GM12801 (cell line): ENCODE measurements around the gene KY.

Experiments used
- TF ChIP-seq, protein P1 (sequence below): IDR thresholded peaks from one replicate; pipeline ENCODE4 v1.5.1; 2011; ENCODE audit warnings: control low read depth; ENCODE audit not compliant: insufficient read length; ENCODE audit errors: extremely low read depth

Gene KY, protein sequence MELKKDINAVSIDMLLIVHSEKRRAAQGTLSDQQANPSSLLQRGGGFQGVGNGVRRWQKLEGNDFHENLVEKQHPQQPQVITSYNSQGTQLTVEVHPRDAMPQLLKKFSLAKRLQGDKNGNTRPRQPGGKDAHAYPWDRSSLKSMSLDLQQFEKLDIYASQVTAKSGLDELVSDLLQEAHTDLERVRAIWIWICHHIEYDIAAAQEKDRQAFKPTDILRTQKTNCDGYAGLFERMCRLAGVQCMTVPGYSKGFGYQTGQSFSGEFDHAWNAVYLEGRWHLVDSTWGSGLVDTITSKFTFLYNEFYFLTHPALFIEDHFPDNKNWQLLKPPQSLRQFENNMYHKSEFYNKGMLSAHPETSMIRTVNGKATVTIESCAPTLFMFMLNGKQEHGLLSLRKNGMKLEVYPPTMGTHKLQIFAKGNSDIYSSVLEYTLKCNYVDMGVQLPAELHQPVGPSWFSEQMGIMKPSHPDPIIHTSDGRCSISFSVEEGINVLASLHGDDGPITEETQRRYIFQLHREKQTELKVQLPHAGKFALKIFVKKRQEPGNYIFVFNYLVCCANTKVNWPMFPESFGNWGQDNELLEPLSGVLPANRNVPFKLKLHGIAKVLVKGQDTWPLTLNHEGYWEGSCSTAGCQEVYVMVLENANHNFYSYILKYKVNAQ

DNA sequence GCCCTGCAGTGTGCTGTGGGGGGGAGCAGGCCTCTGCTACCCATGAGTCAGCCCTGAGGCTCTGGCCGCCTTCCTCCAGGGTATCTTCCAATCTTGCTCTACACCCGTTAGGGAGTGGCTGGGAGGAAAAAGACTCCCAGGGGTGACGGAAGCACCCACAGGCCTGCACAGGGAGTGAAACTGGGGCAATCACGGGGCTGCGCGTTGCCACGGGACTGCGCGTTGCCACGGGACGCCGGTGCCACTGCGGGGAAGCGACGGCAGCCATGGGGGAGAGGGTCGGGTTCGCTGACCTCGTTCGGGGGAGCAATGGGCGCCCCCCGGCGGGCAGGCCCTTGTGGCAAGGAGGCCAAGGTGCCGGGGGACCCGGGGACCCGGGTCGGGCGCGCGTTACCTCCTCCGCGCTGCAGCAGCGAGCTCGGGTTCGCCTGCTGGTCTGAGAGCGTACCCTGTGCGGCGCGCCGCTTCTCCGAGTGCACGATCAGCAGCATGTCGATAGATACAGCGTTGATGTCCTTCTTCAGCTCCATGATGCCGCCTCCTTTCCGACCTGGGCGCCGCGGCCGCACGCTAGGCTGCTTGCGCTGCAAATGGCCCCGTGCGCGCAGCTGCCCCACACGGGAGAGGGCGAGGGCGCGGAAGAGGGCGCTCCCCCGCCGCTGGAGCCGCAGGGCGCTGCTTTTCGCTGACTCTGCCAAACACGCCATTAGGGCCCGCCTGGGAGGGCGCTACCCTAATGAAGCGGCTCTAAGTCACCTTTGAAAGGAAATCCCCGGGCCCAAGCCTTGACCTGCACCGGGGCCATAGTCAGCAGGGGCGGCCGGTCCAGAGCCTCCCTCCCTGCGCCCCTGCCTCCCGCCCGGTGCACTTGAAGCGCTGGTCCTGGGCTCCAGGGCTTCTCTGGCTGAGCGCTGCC lies at the start of gene KY:
Gene KY, minus strand, starts transcription at position 592 of the 916 bp plus-strand sequence. Its CDS starts 62 bp downstream, at position 530.
- TF ChIP-seq, protein P1, sequence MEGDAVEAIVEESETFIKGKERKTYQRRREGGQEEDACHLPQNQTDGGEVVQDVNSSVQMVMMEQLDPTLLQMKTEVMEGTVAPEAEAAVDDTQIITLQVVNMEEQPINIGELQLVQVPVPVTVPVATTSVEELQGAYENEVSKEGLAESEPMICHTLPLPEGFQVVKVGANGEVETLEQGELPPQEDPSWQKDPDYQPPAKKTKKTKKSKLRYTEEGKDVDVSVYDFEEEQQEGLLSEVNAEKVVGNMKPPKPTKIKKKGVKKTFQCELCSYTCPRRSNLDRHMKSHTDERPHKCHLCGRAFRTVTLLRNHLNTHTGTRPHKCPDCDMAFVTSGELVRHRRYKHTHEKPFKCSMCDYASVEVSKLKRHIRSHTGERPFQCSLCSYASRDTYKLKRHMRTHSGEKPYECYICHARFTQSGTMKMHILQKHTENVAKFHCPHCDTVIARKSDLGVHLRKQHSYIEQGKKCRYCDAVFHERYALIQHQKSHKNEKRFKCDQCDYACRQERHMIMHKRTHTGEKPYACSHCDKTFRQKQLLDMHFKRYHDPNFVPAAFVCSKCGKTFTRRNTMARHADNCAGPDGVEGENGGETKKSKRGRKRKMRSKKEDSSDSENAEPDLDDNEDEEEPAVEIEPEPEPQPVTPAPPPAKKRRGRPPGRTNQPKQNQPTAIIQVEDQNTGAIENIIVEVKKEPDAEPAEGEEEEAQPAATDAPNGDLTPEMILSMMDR: no peak

DNA sequence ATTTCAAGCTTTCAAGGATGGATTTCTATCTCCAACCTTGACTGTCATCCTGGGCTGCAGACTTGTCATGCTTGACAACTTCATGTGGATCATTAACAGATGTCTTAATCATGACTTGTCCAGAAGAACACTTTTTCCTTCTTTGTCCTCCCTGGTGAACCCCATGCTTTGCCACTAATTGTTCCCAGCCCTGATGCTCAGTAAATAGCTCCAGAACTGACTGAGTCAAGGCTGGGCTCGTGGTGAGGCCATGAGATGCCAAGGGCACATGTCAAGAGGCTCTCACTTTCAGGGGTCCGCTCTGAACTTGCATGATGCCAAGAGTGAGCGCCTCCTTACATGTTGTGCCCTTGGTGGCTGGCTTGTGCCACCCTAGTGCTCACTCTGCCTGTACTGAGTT lies 48.9 kb upstream of the KY start:
- TF ChIP-seq, protein P1: no peak

DNA sequence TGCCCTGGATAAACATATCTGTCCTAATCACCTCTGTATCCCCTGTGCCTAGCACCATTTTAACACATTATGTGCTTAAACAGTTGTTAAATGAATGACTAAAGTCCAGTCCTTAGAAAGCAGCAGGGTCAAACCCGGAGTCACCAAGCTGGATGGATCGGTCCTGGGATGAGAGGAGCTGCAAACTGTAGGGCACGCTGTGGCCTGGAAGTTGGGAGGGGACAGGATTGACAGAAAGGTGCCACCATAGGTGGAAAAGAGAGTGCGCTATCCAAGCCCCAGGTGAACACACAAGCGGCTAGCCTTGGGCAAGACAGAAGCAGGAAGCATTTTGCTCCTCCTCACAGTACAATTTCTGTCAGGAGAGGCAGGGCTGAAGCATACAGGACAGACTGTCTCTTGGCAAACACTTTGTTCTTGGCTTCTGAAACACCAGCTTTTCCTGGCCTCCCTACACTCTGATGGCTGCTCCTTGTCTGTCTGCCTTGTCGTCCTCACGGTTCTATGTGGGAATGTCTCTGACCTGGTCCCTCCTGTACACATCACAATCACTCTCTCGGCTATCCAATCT lies 48.4 kb upstream of the KY start:
- TF ChIP-seq, protein P1: no peak

DNA sequence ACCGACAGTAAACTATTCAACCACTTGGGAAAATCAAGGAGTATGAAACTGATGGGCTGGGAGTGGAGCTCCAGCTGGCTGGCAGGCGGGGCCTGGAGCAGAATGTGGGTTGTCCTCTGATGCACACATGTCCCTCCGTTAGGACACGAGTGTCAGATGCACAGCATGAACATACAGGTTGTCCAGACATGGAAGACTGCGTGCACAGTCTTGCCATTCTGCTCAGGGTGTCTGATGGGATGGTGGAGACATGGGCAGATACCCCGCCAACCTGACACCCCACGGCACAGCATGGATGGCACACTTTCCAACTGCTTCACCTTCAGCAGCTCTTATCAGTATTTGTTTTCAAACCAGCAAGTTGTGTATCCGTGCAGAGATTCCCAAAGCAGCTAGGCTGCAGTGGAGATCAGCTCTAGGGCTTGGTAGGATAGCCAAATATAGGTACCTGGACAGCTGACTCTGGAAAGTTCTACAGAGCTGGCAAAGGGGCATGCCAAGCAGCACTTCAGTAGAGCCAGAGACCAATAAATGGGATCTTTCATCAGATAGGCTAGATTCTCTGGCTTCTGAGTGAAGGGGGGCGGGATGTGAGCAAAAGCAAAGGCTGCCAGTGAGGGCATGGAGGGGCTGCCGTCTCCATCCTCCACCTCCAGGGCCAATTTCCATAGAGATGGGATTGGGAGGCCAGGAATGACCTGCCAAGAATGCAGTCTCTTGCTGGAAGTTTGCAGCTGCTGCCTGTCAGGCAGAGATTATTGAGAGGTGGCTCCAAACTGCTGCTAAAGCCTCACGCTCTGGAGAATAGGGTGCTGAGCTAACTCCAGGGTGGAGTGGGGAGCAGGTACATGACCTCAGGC lies 47.2 kb upstream of the KY start:
- TF ChIP-seq, protein P1: no peak

DNA sequence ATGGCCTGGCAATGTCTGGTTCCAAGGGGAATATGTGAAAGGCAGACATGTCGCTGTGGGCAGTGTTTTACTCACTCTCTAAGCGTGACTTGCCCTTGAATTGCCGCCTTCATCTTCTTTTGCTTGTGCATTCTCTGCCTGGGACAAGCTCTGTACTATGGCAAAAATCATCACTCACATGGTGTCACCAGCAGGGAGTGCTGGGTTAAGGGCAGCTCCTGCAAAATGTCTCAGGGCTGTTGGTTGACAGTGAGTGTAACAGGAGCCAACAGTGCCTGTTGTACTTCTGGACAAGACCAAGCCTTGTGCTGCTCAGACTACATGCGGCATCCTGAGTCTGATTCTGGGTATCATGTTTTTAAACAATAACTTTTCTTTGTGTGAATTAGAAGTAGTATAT lies 45.3 kb upstream of the KY start:
- TF ChIP-seq, protein P1: no peak

DNA sequence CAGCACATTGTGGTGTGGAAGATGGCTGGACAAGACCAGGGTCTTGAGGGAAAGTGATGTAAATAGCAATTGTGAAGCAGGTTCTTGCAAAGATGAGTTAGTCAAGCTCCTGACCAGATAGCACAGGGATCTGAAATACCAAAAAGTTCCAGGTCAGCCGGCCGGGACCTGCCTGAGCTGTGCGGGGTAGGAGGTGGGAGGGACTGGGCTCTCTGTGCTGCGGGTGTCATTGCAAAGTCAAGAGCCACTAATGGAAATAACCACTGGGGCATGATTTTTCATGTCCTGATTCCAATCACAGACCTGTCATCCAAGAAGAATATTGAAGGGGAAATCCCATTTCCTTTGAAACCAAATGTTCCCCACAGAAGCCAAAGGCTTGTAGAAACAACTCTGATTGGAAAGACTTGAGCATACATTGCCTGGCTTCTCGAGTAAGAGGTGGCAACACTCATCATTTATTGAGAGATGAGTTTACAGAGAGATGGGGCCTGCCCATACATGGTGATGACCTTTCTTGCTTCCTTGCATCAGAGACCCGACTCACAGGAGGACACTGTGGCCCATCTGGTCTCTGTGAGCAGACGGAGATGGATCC lies 44.2 kb upstream of the KY start:
- TF ChIP-seq, protein P1: no peak
